Neutrophil (primary cell): Measurements from ENCODE around the gene MXD3.

ENCODE experiments used
- H3K27ac ChIP-seq: fragments of 200-600 bp; sonication (generic); 2 replicates; pipeline ENCODE4 v1.5.1; 2016; ENCODE audit warnings: mild to moderate bottlenecking, moderate library complexity
- H3K27me3 ChIP-seq: fragments of 200-600 bp; sonication (generic); 2 replicates; pipeline ENCODE4 v1.6.0; 2016; ENCODE audit warnings: mild to moderate bottlenecking
- H3K36me3 ChIP-seq: fragments of 200-600 bp; sonication (generic); 2 replicates; pipeline ENCODE4 v1.5.1; 2017
- H3K4me1 ChIP-seq, 2 experiments: fragments of 200-600 bp in 1 of 2; sonication (generic) in 1 of 2; 1 replicate in 1 of 2; 2 replicates in 1 of 2; pipeline versions ENCODE4 v1.5.1 to v1.6.1; 2013 to 2016; ENCODE audit warnings: low read depth in 1 of 2, low read length in 1 of 2, mild to moderate bottlenecking in 1 of 2, moderate library complexity in 1 of 2; ENCODE audit not compliant: control insufficient read depth in 1 of 2, insufficient read depth in 1 of 2
- H3K4me3 ChIP-seq, 2 experiments: fragments of 200-600 bp in 1 of 2; sonication (generic) in 1 of 2; 1 replicate in 1 of 2; 2 replicates in 1 of 2; pipeline ENCODE4 v1.5.1; 2013 to 2016; ENCODE audit warnings: low read depth in 1 of 2, low read length in 1 of 2, mild to moderate bottlenecking in 1 of 2, moderate library complexity in 1 of 2
- H3K9me3 ChIP-seq: fragments of 200-600 bp; sonication (generic); 2 replicates; pipeline ENCODE4 v1.5.1; 2016
- TF ChIP-seq, protein P1 (sequence below): fragments of 200-600 bp; sonication (generic); IDR thresholded peaks from 2 replicates; pipeline ENCODE4 v1.5.1; 2016; ENCODE audit warnings: antibody characterized with exemption

The MXD3 gene

DNA sequence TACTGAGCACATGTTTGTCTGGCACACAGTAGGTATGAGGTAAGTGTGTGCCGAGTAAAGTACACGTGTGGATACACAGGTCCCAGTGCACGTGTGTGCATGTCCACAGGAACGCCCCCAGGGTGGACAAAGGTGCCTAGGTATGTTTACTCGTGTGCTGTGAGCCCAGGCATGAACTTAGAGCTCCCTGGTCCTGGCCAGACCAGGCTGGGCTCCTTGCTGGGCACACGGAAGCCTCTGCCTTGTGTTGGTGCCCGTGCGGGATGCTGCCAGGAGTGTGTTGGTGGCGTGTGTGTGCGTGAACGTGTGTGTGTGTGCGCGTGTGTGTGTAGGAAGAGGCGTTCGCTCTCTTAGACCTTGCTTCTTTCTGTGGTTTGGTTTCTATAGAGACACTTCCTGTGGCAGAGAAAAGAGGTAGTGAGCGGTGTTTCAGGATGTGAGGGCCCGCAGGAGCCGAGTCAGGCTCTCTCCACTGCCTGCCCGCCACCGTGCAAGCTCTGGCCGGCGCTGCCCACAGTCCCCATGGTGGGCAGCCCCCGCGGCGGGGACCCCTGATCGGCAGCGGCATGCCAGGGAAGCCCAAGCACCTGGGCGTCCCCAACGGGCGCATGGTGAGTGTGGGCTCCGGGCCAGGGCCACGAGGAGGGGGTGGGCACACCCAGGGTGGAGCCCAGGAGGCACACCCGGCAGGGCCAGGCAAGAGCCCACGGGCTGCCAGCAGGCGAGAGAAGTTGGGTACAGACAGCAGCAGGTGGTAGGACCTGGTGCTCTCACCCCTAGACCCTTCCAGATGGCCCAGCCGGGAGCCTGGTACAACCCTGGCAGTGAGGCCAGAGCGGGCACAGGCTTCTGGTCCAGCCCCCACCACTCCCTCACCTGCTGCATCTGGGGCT, 46.0 kb upstream of the MXD3 start, which contains the start of gene RGS14:
Gene RGS14 (plus strand): TSS at position 466 of the 893 bp plus-strand sequence. CDS start 101 bp downstream, at position 567.
- Histone ChIP-seq H3K4me1 (peaks cover 87 to 96% of the 10 kb centered on the region in 2 experiments), H3K4me3 (peak within 1 kb of the TSS; percentile 82 to 96), H3K9me3 (no peaks in the 10 kb centered on the region), H3K27me3 (no peaks in the 10 kb centered on the region), H3K27ac (peak within 1 kb of the TSS; percentile 93), H3K36me3 (peaks cover 5% of the 10 kb centered on the region)
- TF ChIP-seq, protein P1, sequence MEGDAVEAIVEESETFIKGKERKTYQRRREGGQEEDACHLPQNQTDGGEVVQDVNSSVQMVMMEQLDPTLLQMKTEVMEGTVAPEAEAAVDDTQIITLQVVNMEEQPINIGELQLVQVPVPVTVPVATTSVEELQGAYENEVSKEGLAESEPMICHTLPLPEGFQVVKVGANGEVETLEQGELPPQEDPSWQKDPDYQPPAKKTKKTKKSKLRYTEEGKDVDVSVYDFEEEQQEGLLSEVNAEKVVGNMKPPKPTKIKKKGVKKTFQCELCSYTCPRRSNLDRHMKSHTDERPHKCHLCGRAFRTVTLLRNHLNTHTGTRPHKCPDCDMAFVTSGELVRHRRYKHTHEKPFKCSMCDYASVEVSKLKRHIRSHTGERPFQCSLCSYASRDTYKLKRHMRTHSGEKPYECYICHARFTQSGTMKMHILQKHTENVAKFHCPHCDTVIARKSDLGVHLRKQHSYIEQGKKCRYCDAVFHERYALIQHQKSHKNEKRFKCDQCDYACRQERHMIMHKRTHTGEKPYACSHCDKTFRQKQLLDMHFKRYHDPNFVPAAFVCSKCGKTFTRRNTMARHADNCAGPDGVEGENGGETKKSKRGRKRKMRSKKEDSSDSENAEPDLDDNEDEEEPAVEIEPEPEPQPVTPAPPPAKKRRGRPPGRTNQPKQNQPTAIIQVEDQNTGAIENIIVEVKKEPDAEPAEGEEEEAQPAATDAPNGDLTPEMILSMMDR, result peak; percentile 38

DNA sequence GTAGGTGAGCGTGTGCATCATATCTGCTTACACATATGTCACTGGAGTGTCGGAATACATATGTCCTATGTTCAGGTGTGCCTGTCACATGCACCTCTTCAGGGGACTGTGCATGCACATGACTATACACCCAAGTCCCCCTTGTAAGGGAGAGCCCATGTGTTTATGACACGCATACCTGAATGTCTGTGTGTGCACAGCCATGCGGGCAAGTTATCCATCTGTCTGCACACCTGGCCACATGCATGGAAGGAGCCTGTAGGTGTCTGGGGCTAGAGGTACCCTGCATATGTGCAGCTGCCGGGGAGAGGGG, 45.4 kb upstream of the MXD3 start:
- Histone ChIP-seq H3K4me1 (peaks cover 87 to 96% of the 10 kb centered on the region in 2 experiments), H3K4me3 (peak overlapping the region; percentile 82 to 96)

DNA sequence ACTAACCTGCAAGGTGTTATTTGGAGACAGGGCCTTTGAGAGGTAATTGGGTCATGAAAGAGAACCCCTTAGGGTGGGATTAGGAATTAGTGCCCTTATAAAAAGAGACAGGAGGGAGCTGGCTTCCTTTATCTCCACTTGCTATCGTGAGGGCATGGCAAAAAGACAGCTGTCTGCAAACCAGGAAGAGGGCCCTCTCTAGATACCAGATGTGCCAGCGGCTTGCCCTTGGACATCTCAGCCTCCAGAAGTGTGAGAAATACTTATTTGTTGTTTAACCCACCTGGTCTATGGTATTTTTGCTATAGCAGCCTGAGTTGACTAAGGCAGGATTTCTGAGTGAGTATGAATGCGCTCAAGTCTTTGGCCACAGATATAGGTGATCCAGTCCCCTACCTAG, 45.0 kb upstream of the MXD3 start:
- peaks cover 87 to 96% of the 10 kb centered on the region in 2 experiments for H3K4me1 ChIP-seq
- TF ChIP-seq, protein P1, result no peak
- peak overlapping the region; percentile 82 to 96 for H3K4me3 ChIP-seq
- peak overlapping the region; percentile 93 for H3K27ac ChIP-seq
- H3K36me3 ChIP-seq, result peaks cover 5% of the 10 kb centered on the region
- H3K9me3 ChIP-seq, result no peaks in the 10 kb centered on the region
- no peaks in the 10 kb centered on the region for H3K27me3 ChIP-seq

More for the DNA sequence above, 45.4 kb upstream of the MXD3 start:
- peak overlapping the region; percentile 93 for H3K27ac ChIP-seq
- no peaks in the 10 kb centered on the region for H3K27me3 ChIP-seq
- TF ChIP-seq, protein P1, result no peak
- no peaks in the 10 kb centered on the region for H3K9me3 ChIP-seq
- peaks cover 5% of the 10 kb centered on the region for H3K36me3 ChIP-seq

DNA sequence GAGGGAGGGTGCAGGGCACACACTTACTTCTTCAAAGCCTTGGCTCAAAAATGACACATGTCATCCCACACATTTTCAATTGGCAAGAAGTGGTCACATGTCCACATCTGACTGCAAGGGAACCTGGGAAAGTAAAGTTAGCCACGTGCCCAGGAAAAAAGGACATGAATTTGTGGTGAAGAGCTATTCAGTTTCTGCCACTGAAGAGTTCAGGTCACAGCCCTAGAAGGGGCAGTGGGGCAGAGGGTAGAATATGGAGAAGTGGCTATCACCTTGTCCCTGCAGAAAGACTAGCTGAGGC, 44.1 kb upstream of the MXD3 start:
- peak overlapping the region in 1 of 2 experiments; percentile 82 for H3K4me3 ChIP-seq
- peaks cover 81 to 92% of the 10 kb centered on the region in 2 experiments for H3K4me1 ChIP-seq
- H3K9me3 ChIP-seq, result no peaks in the 10 kb centered on the region
- H3K27ac ChIP-seq, result peak overlapping the region; percentile 93
- H3K36me3 ChIP-seq, result peaks cover 5% of the 10 kb centered on the region
- TF ChIP-seq, protein P1, result no peak
- H3K27me3 ChIP-seq, result no peaks in the 10 kb centered on the region

DNA sequence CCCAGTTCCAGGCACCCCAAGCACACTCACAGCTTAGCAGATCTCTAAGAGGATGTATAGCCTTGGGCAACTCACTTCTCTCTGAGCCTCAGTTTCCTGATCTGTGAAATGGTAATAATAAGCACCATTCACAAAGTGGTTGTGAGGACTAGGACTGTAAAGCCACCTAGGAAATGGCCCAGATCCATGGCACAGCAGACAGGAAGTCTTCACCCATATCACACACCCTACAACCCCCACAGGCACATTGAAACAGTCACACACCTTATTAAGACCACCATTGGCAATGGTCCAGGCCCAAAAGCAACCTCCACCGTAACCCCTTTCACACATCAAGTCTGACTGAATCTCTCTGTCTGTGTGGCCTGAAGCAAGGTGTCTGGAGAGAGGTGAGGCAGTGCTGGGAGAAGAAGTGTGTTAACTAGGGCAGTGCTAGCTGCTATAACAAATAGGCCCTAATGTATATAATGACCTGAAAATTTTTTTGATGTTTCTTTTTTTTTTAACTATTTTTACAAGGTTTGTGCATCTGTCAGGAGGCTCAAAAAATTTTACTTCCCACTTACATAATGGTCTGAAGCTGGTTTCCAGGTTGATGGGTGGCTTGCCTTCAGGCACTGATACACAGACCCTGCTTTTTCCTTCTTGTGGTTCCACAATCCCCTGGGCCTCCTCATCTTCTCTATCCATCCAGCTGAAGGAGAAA, 43.6 kb upstream of the MXD3 start:
- peak overlapping the region; percentile 93 for H3K27ac ChIP-seq
- H3K27me3 ChIP-seq, result no peaks in the 10 kb centered on the region
- no peaks in the 10 kb centered on the region for H3K9me3 ChIP-seq
- peak overlapping the region in 1 of 2 experiments; percentile 82 for H3K4me3 ChIP-seq
- TF ChIP-seq, protein P1, result no peak
- peaks cover 81 to 93% of the 10 kb centered on the region in 2 experiments for H3K4me1 ChIP-seq
- H3K36me3 ChIP-seq, result peaks cover 5% of the 10 kb centered on the region
